ENCODE data around the gene INO80B. TPM values are rescaled to one million over a fixed set of nuclear protein-coding genes. Genes with fewer than 3 reads are reported as not detected.

The INO80B gene
- total and polyA plus RNA-seq, 12 donors: 13.6 to 133 (median 40.0) TPM

DNA sequence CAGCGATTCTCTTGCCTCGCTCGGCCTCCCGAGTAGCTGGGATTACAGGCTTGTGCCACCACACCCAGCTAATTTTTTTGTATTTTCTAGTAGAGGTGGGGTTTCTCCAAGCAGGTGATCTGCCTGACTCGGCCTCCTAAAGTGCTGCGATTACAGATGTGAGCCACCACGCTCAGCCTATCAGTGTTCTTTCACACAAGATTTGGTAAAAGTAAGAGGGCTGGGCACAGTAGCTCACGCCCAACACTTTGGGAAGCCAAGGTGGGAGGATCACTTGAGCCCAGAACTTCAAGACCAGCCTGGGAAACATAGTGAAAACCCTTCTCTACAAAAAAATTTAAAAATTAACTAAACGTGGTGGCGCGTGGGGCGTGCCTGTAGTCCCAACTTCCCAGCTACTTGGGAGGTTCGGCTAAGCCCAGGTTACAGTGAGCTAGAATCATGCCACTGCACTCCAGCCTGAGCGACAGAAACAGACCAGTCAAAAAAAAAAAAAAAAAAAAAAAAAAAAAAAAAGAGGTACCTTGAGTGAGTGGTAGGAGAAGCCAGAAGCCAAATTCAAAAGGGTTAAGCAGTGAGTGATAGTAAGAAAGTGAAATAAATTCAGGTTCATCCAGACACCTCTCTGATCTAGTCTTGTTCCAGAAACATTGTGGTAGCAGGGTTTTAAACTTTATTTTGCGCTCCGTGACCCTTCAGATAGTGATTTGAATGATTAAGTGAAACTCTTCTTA lies 16.6 kb downstream of the INO80B start:
- H3K36me3 ChIP-seq (replicated peaks in 1 of 2): peaks cover 0 to 15% of the 10 kb centered on the region in 2 donors
- H3K27ac ChIP-seq: peak overlapping the region; percentile 57 to 96 (median 87)
- intact Hi-C loops (cut with DNase I): no loop called here
- no peak for TF ChIP-seq CTCF (IDR thresholded peaks at IDR 0.05)
- TF ChIP-seq POLR2A (IDR thresholded peaks at IDR 0.05): no peak
- peak in 1 of 7 donors; percentile 22 for DNase-seq
- H3K4me3 ChIP-seq: peak overlapping the region in 3 of 4 donors; percentile 43 to 72 (median 45)
- no peaks in the 10 kb centered on the region for H3K9me3 ChIP-seq (replicated peaks in 1 of 3)
- H3K27me3 ChIP-seq: no peaks in the 10 kb centered on the region
- WGBS, 4 donors: 43 to 51% (median 46%) methylated on average over 16 of the region's 16 CpGs
- H3K4me1 ChIP-seq (replicated peaks in 1 of 2): peaks cover 9 to 16% of the 10 kb centered on the region in 2 donors

DNA sequence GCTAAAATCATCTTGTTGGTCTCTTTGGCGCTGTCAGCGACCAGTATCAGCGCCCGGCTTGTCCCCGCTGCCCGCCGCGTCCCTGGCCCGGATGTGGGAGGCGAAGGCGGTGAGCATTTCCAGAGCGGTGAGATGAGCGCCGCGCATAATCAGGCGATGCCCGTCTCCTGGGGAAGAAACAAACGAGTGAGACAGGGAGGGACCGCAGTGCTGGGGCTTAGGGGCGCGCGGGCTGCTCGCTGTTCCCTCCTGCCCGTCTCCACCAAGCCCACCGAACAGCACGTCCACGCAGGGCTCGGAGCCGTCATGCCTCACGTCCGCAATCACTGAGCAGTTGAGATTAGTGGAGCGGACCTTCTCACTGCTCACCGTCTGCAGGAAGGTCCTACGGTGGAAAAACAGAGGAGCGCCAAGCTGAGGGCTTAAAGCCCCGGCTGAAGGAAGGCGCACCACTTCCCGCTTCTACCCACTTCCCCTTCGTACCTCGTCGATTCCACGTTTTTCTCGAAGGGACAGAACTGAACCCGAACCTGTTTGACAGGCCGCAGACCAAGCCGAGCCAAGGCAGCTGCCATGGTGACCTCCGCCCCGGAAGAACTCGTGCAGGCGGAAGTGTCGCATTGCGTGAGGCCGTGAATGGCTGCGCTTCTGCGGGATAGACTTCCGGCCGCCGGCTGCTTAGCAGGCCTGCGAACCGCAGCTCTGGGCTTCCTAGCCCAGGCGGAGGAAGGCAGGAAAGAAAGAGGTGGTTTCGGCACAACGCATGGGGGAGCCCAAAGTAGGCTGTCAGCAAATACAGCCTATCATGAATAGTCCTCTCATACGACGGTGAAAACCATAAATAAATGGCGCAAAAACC lies 17.4 kb downstream of the INO80B start, which contains the start of gene MRPL53:
TSS of gene MRPL53 (minus strand) at position 595 of the 859 bp plus-strand sequence. CDS start at position 575, 20 bp downstream.
- Histone ChIP-seq H3K27ac (peak within 1 kb of the TSS; percentile 57 to 96 (median 87)), H3K36me3 (replicated peaks in 1 of 2) (peaks cover 0 to 15% of the 10 kb centered on the region in 2 donors), H3K9me3 (replicated peaks in 1 of 3) (no peaks in the 10 kb centered on the region), H3K4me3 (peak within 1 kb of the TSS; percentile 7 to 72 (median 44)), H3K27me3 (no peaks in the 10 kb centered on the region), H3K4me1 (replicated peaks in 1 of 2) (peaks cover 9 to 16% of the 10 kb centered on the region in 2 donors)
- 0 to 1% (median 0%) methylated on average over 33 to 66 of the region's 66 CpGs for WGBS, 4 donors
- TF ChIP-seq CTCF (IDR thresholded peaks at IDR 0.05) (peak in 1 of 6 experiments; percentile 8), POLR2A (IDR thresholded peaks at IDR 0.05) (peak; percentile 60 to 70)
- peak; percentile 92 to 98 (median 95) for DNase-seq
- intact Hi-C loops (cut with DNase I): no loop called here

- Histone ChIP-seq H3K9me3 (replicated peaks in 1 of 3) (no peaks in the 10 kb centered on the region), H3K36me3 (replicated peaks in 1 of 2) (peaks cover 0 to 15% of the 10 kb centered on the region in 2 donors), H3K27ac (peak overlapping the region; percentile 57 to 96 (median 87)), H3K4me1 (replicated peaks in 1 of 2) (peaks cover 9 to 16% of the 10 kb centered on the region in 2 donors), H3K4me3 (peak overlapping the region in 3 of 4 donors; percentile 43 to 72 (median 45)), H3K27me3 (no peaks in the 10 kb centered on the region)
- intact Hi-C loops (cut with DNase I): no loop called here
- no peak for DNase-seq
- no peak for TF ChIP-seq CTCF (IDR thresholded peaks at IDR 0.05)
- TF ChIP-seq POLR2A (IDR thresholded peaks at IDR 0.05): no peak
- 7 to 13% (median 7%) methylated on average over 7 of the region's 7 CpGs for WGBS, 4 donors
Measured at GRCh38 chr2:74472945-74473258, 18.0 kb downstream of the INO80B start.

GRCh38 chr2:74474481-74474880 lies 19.6 kb downstream of the INO80B start:
- Histone ChIP-seq H3K27me3 (no peaks in the 10 kb centered on the region), H3K36me3 (replicated peaks in 1 of 2) (peaks cover 0 to 20% of the 10 kb centered on the region in 2 donors), H3K9me3 (replicated peaks in 1 of 3) (no peaks in the 10 kb centered on the region), H3K27ac (no peak overlapping the region), H3K4me3 (no peak overlapping the region), H3K4me1 (replicated peaks in 1 of 2) (peaks cover 9 to 16% of the 10 kb centered on the region in 2 donors)
- DNase-seq: no peak
- intact Hi-C loops (cut with DNase I): no loop called here
- WGBS, 4 donors: 90 to 95% (median 94%) methylated on average over 5 to 6 of the region's 6 CpGs
- TF ChIP-seq POLR2A (IDR thresholded peaks at IDR 0.05) (no peak), CTCF (IDR thresholded peaks at IDR 0.05) (no peak)
